Measurements from ENCODE around the gene GPR35.

GRCh38 chr2:240642806-240643092 lies 17.5 kb downstream of the GPR35 start:
- TF ChIP-seq NFRKB (IDR thresholded peaks at IDR 0.05) (no peak), SP1 (IDR thresholded peaks at IDR 0.05) (no peak), SUZ12 (IDR thresholded peaks at IDR 0.05) (no peak)

Data from HEK293T (cell line).